Measurements from ENCODE around the gene PNKD.

Gene PNKD

DNA sequence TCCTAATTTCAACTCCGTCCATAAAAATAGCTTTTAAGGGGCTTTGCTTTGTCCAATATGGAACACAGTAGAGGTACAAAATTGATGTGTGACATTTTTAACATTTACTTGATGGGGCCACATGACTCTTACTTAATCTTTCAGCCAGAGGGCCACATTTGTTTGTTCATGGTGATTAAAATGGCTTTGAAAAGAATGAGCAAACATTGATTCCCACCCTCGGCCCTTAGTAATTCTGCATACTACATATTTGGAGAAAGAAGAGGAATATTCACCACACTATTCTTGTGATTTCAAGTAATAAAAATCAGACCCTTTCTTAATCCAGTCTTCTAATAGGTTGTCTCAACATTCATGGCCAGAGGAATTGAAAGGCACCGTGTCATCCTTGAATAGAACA is 35.8 kb upstream of the PNKD start:
- no peaks in the 10 kb centered on the region for H3K27me3 ChIP-seq (ENCODE audit: insufficient read depth, low read length)
- peaks cover 58% of the 10 kb centered on the region for H3K36me3 ChIP-seq (ENCODE audit: insufficient read depth, low read length)
- H3K79me2 ChIP-seq (ENCODE audit: control insufficient read depth, insufficient read depth, low read length, unreplicated experiment): peaks cover 20% of the 10 kb centered on the region
- H2AFZ ChIP-seq (ENCODE audit: low read length, unreplicated experiment): no peak overlapping the region
- H3K4me3 ChIP-seq (ENCODE audit: low read depth, low read length): no peak overlapping the region
- peaks cover 18% of the 10 kb centered on the region for H3K4me1 ChIP-seq (ENCODE audit: control insufficient read depth, insufficient read depth, low read length, unreplicated experiment)
- H3K27ac ChIP-seq (ENCODE audit: low read depth, low read length): no peak overlapping the region

DNA sequence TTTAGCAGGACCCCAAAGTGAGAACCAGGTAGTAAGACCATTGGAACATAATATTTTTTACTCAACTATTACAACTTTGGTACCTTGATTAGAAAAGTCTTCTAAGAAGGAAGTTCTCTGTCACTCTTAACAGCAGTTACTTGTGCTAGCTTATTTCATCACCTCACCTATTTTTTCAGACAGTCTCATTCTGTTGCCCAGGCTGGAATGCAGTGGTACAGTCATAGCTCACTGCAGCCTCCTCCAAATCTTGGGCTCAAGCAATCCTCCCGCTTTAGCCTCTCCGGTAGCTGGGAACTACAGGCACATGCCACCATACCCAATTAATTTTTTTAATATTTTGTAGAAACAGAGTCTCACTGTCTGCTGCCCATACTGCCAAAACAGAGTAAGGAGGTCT is 35.3 kb upstream of the PNKD start:
- Histone ChIP-seq H3K79me2 (ENCODE audit: control insufficient read depth, insufficient read depth, low read length, unreplicated experiment) (peaks cover 20% of the 10 kb centered on the region), H3K36me3 (ENCODE audit: insufficient read depth, low read length) (peaks cover 58% of the 10 kb centered on the region), H3K4me1 (ENCODE audit: control insufficient read depth, insufficient read depth, low read length, unreplicated experiment) (peaks cover 13% of the 10 kb centered on the region), H3K27ac (ENCODE audit: low read depth, low read length) (no peak overlapping the region), H3K4me3 (ENCODE audit: low read depth, low read length) (no peak overlapping the region), H3K27me3 (ENCODE audit: insufficient read depth, low read length) (no peaks in the 10 kb centered on the region), H2AFZ (ENCODE audit: low read length, unreplicated experiment) (no peak overlapping the region)

DNA sequence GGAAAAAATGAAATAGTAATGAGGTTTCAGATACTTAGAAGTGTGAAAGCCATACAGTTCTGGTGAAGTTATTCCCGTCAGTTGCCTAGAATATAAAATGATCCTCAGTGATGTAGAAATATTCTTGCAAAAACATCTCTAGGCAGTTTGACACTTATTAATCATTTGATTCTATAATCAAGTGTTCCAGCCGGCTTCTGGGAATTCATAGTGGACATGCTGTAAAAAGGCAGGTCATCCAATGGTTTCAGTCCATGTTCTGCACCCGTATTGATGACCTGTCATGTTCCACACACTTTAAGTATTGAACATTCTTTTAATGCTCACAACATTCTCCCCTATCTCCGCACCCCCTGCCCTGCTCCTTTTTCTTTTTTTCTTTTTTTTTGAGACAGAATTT is 33.5 kb upstream of the PNKD start:
- Histone ChIP-seq H3K36me3 (ENCODE audit: insufficient read depth, low read length) (peaks cover 50% of the 10 kb centered on the region), H3K27ac (ENCODE audit: low read depth, low read length) (no peak overlapping the region), H3K4me1 (ENCODE audit: control insufficient read depth, insufficient read depth, low read length, unreplicated experiment) (no peaks in the 10 kb centered on the region), H3K4me3 (ENCODE audit: low read depth, low read length) (no peak overlapping the region), H3K27me3 (ENCODE audit: insufficient read depth, low read length) (no peaks in the 10 kb centered on the region), H3K79me2 (ENCODE audit: control insufficient read depth, insufficient read depth, low read length, unreplicated experiment) (peaks cover 5% of the 10 kb centered on the region), H2AFZ (ENCODE audit: low read length, unreplicated experiment) (no peak overlapping the region)

DNA sequence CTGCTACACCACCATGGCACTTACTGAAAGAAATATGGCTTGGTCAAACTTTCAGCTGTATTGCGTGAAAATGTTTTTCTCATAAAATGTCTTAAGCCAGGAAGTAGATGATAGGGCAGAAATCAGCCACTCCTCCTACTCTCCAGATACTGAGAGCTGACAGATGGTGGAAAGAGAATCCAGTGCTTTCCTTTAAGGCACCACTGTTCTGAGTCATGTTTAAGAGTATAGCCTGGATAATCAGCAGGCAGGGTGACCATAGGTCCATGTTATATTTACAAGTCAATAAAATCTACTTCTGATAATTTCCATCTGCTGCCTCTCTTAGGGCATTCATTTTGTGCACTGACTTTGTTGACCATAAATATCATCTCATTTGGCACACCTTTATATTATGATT is 31.4 kb upstream of the PNKD start:
- Histone ChIP-seq H3K79me2 (ENCODE audit: control insufficient read depth, insufficient read depth, low read length, unreplicated experiment) (peaks cover 6% of the 10 kb centered on the region), H3K4me3 (ENCODE audit: low read depth, low read length) (no peak overlapping the region), H3K27ac (ENCODE audit: low read depth, low read length) (no peak overlapping the region), H3K4me1 (ENCODE audit: control insufficient read depth, insufficient read depth, low read length, unreplicated experiment) (no peaks in the 10 kb centered on the region), H2AFZ (ENCODE audit: low read length, unreplicated experiment) (no peak overlapping the region), H3K36me3 (ENCODE audit: insufficient read depth, low read length) (peaks cover 66% of the 10 kb centered on the region), H3K27me3 (ENCODE audit: insufficient read depth, low read length) (no peaks in the 10 kb centered on the region)

DNA sequence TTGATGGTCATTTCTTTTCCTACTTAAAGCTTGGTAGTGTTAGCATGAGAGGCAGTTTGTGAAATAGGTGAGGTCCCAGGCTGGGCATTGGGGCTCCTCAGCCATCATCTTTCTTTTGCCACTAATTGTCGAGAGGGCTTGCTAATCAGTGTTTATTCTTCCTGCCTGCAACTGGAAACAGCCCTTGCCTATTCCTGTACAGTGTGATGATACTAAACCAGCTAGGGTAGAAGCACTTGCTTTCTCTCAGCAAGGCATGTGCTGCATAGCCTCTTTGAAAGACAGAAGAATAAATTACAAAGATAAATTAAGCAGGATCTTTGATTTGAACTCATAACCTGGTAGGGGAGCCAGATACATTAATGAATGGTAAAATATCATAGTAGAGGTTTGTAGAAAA is 26.1 kb upstream of the PNKD start:
- H3K36me3 ChIP-seq (ENCODE audit: insufficient read depth, low read length): peaks cover 57% of the 10 kb centered on the region

DNA sequence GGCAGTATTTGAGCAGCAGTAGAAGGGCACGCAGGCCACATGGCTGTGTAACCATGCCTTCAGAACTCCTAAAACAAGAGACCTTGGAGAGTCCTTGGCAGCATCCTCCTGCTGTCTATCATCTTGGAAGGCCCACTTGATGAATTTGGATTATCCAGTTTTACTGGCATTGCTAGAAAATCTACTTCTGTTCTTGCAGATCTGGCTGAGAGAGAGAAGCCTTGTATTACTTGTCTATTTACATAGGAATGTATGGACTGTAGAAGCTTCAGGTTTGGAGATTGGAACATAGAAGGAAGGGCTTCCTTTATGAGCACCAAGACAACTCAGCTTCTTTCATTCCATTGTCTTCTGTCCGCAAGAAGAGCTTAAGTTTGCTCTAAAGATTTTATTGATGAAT is 25.7 kb upstream of the PNKD start:
- Histone ChIP-seq H3K4me3 (ENCODE audit: low read depth, low read length) (no peak overlapping the region), H3K79me2 (ENCODE audit: control insufficient read depth, insufficient read depth, low read length, unreplicated experiment) (peaks cover 6% of the 10 kb centered on the region), H3K27ac (ENCODE audit: low read depth, low read length) (no peak overlapping the region), H3K4me1 (ENCODE audit: control insufficient read depth, insufficient read depth, low read length, unreplicated experiment) (no peaks in the 10 kb centered on the region), H3K36me3 (ENCODE audit: insufficient read depth, low read length) (peaks cover 55% of the 10 kb centered on the region), H2AFZ (ENCODE audit: low read length, unreplicated experiment) (no peak overlapping the region), H3K27me3 (ENCODE audit: insufficient read depth, low read length) (no peaks in the 10 kb centered on the region)

More for the DNA sequence above, 26.1 kb upstream of the PNKD start:
- Histone ChIP-seq H2AFZ (ENCODE audit: low read length, unreplicated experiment) (no peak overlapping the region), H3K27ac (ENCODE audit: low read depth, low read length) (no peak overlapping the region), H3K79me2 (ENCODE audit: control insufficient read depth, insufficient read depth, low read length, unreplicated experiment) (peaks cover 6% of the 10 kb centered on the region), H3K4me3 (ENCODE audit: low read depth, low read length) (no peak overlapping the region), H3K4me1 (ENCODE audit: control insufficient read depth, insufficient read depth, low read length, unreplicated experiment) (no peaks in the 10 kb centered on the region), H3K27me3 (ENCODE audit: insufficient read depth, low read length) (no peaks in the 10 kb centered on the region)

DNA sequence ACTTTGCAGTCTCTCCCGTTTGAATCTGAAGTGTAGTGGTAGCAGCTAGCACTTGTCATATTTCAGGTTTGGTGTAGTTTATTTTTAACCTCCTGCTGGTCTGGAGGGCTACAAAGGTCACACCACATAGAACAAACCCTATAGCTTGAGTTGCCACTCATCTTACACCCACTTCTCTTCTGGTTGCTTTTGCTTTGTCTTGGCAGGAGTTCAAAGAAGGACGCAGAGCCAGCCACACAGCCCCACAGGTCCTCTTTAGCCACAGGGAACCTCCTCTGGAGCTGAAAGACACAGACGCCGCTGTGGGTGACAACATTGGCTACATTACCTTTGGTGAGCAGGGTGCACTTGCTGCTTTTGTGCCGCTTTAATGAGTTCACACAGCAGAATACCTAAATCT is 25.1 kb upstream of the PNKD start:
- no peaks in the 10 kb centered on the region for H3K4me1 ChIP-seq (ENCODE audit: control insufficient read depth, insufficient read depth, low read length, unreplicated experiment)
- no peak overlapping the region for H2AFZ ChIP-seq (ENCODE audit: low read length, unreplicated experiment)
- H3K27me3 ChIP-seq (ENCODE audit: insufficient read depth, low read length): no peaks in the 10 kb centered on the region
- H3K79me2 ChIP-seq (ENCODE audit: control insufficient read depth, insufficient read depth, low read length, unreplicated experiment): peaks cover 6% of the 10 kb centered on the region
- no peak overlapping the region for H3K4me3 ChIP-seq (ENCODE audit: low read depth, low read length)
- H3K36me3 ChIP-seq (ENCODE audit: insufficient read depth, low read length): peaks cover 53% of the 10 kb centered on the region
- H3K27ac ChIP-seq (ENCODE audit: low read depth, low read length): no peak overlapping the region

DNA sequence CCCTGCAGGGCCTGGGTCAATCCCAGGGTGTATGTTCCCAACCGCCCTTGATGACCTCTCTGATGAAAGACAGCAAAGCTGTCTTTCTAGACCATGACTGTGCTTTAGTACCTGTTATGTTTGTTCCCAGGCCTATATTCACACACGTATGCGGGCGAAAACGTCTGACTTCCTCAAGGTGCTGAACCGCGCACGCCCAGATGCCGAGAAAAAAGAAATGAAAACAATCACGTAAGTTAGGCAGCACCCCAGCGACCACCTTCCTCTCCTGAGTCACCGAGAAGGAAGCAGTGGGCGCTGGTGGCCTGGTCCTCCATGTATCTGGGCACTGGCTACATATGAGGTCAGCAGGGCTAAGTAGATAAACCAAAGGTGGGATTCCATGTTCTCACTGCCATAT is 20.6 kb upstream of the PNKD start:
- H3K4me3 ChIP-seq (ENCODE audit: low read depth, low read length): no peak overlapping the region
- H3K79me2 ChIP-seq (ENCODE audit: control insufficient read depth, insufficient read depth, low read length, unreplicated experiment): no peaks in the 10 kb centered on the region
- H3K4me1 ChIP-seq (ENCODE audit: control insufficient read depth, insufficient read depth, low read length, unreplicated experiment): no peaks in the 10 kb centered on the region
- no peak overlapping the region for H2AFZ ChIP-seq (ENCODE audit: low read length, unreplicated experiment)
- H3K36me3 ChIP-seq (ENCODE audit: insufficient read depth, low read length): peaks cover 45% of the 10 kb centered on the region
- H3K27ac ChIP-seq (ENCODE audit: low read depth, low read length): no peak overlapping the region
- no peaks in the 10 kb centered on the region for H3K27me3 ChIP-seq (ENCODE audit: insufficient read depth, low read length)

DNA sequence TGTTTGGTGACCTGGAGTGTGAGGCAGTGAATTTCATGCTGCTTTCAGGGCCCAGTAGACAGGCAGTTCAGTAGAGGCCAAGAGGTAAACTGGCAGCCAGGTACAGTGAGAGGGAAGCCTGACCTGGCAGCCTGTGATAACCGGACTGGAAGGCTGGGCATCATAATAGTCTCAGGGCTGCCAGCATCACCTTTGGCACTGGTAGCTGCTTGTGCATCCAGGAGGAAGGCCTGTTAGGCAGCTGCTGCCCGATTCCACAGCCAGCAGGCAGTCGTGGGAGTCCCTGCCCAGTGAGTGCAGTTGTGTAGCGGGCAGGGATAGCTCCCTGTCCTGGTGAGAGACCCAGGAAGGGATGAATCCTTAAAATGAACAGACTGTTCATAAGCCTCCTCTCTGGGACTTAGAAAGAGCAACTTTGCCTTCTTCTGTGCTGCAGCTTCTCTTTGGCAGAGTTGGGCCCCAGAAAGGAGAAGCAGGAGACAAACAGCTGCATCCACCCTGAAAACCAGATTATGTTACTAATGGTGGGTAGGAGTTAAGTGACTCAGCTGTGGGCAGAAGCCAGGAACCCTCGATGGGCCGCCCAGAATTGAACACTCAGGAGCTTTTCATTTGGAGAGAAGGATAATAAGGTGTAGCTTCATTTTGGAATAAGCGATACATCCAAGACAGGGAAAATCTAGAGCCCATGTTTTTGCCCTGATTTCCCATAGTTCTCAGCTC is 17.6 kb upstream of the PNKD start:
- H3K27ac ChIP-seq (ENCODE audit: low read depth, low read length): no peak overlapping the region
- H3K4me1 ChIP-seq (ENCODE audit: control insufficient read depth, insufficient read depth, low read length, unreplicated experiment): no peaks in the 10 kb centered on the region
- no peaks in the 10 kb centered on the region for H3K79me2 ChIP-seq (ENCODE audit: control insufficient read depth, insufficient read depth, low read length, unreplicated experiment)
- H2AFZ ChIP-seq (ENCODE audit: low read length, unreplicated experiment): no peak overlapping the region
- H3K27me3 ChIP-seq (ENCODE audit: insufficient read depth, low read length): no peaks in the 10 kb centered on the region
- no peak overlapping the region for H3K4me3 ChIP-seq (ENCODE audit: low read depth, low read length)
- peaks cover 43% of the 10 kb centered on the region for H3K36me3 ChIP-seq (ENCODE audit: insufficient read depth, low read length)

DNA sequence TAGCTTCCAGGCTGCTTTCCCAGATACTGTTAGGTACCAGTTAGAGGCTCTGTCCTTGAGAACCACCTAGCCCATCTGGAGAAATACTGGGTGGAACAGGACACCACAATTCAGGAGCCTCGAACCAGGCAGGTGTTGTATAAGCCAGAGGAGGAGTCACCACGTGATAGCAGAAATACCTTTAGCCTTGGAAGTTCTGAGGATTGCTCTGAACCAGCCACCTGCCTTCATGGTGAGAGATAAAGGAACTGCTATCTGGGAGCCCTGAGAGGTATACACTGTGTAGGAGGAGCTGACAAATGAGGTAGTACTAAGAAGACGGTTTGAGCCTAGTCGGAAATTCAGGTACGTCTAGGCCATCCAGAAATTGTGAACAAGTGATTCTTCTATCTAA is 17.1 kb upstream of the PNKD start:
- H3K27ac ChIP-seq (ENCODE audit: low read depth, low read length): no peak overlapping the region
- H2AFZ ChIP-seq (ENCODE audit: low read length, unreplicated experiment): no peak overlapping the region
- peaks cover 40% of the 10 kb centered on the region for H3K36me3 ChIP-seq (ENCODE audit: insufficient read depth, low read length)
- H3K79me2 ChIP-seq (ENCODE audit: control insufficient read depth, insufficient read depth, low read length, unreplicated experiment): no peaks in the 10 kb centered on the region
- no peaks in the 10 kb centered on the region for H3K4me1 ChIP-seq (ENCODE audit: control insufficient read depth, insufficient read depth, low read length, unreplicated experiment)
- H3K27me3 ChIP-seq (ENCODE audit: insufficient read depth, low read length): no peaks in the 10 kb centered on the region
- no peak overlapping the region for H3K4me3 ChIP-seq (ENCODE audit: low read depth, low read length)

DNA sequence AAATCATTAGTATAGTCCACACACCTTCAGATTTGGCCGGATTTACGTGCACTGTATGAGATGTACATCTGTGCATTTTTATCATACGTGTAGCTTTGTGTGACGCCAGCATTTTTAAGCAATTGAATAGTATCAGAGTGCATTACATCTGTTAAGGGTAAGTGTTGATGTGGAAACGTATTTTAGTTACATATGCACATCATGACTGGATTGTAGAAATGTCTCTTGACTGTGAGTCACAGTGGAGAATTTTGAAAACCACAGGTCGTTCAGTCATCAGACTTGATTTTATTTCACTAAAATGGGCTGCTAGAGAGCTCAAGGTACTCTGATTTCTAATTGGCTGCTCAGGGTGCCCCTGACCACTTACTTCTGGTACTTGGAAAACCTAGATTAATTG is 14.9 kb upstream of the PNKD start:
- Histone ChIP-seq H3K4me1 (ENCODE audit: control insufficient read depth, insufficient read depth, low read length, unreplicated experiment) (peaks cover 15% of the 10 kb centered on the region), H3K79me2 (ENCODE audit: control insufficient read depth, insufficient read depth, low read length, unreplicated experiment) (no peaks in the 10 kb centered on the region), H2AFZ (ENCODE audit: low read length, unreplicated experiment) (no peak overlapping the region), H3K36me3 (ENCODE audit: insufficient read depth, low read length) (peaks cover 33% of the 10 kb centered on the region), H3K27ac (ENCODE audit: low read depth, low read length) (no peak overlapping the region), H3K4me3 (ENCODE audit: low read depth, low read length) (no peak overlapping the region), H3K27me3 (ENCODE audit: insufficient read depth, low read length) (no peaks in the 10 kb centered on the region)

Data from ACC112 (cell line).